Measurements from ENCODE around the gene CARS1.

The CARS1 gene

DNA sequence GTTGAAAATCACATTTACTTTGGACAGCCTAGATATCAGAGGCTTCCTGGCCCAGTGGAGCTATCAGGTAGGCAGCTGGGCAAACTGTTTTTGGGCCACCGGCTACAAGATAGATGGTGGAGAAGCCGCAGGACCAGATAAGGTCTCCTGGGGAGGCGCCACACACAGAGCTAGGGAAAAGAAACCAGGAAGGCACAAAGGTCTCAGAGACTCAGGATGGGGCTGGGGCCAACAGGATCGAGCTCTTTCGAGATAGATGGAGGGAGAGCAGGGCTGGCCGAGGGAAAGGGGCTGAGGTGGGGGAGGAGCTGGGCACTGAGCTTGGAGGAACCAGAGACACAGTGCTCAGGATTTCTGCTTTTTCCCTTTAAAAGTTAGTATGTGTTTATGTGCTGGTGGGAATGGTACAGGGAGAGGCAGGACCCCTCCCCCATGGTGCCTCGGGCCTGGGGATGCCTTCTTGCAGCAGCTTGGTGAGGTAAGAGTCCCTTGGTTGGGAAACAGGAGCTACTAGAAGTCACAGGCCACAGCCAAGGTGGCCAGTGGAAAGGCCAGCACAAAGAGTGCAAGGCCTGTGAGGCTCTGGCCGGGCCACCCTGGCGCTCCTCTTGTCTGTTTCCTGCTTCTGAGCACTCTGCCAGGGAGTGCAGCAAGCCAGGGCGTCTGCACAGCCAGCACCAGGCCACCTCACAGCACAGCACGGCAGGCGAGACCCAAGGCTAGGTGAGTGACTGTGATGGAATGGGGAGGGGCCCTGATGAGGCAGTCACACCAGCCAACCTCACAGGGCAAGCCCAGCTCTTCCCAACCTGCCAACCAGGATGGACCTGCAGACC is 53.6 kb downstream of the CARS1 start:
- in situ Hi-C loops (cut with MboI; ENCODE audit: low pct_unique_long_range_greater_than_20kb, low sequenced_read_pairs, unreplicated experiment) = no loop called here
- TF ChIP-seq, protein P1, sequence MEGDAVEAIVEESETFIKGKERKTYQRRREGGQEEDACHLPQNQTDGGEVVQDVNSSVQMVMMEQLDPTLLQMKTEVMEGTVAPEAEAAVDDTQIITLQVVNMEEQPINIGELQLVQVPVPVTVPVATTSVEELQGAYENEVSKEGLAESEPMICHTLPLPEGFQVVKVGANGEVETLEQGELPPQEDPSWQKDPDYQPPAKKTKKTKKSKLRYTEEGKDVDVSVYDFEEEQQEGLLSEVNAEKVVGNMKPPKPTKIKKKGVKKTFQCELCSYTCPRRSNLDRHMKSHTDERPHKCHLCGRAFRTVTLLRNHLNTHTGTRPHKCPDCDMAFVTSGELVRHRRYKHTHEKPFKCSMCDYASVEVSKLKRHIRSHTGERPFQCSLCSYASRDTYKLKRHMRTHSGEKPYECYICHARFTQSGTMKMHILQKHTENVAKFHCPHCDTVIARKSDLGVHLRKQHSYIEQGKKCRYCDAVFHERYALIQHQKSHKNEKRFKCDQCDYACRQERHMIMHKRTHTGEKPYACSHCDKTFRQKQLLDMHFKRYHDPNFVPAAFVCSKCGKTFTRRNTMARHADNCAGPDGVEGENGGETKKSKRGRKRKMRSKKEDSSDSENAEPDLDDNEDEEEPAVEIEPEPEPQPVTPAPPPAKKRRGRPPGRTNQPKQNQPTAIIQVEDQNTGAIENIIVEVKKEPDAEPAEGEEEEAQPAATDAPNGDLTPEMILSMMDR (IDR thresholded peaks at IDR 0.05; ENCODE audit: extremely low read depth, insufficient read depth, missing control alignments) = no peak
- no peak for DNase-seq (ENCODE audit: low spot score)

DNA sequence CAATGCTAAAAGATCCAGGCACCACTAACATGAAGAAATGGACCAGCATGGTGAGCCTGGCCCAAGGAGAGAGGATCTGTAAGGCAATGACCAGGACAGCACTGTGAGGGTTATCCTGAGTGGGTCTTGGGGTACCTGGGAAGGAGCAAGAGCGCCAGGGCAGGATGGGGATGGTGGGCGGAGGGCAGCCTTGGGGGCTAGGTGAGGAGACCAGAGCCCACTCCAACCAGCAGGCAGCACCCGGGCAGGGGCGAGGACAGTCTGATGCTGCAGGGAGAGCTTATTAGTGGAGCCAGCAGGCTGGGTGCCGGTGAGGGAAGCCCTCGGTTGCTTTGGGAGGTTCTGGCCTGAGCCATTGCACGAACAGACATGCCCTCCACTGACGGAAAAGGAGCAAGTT is 54.4 kb downstream of the CARS1 start:
- in situ Hi-C loops (cut with MboI; ENCODE audit: low pct_unique_long_range_greater_than_20kb, low sequenced_read_pairs, unreplicated experiment) = no loop called here
- TF ChIP-seq, protein P1 (IDR thresholded peaks at IDR 0.05; ENCODE audit: extremely low read depth, insufficient read depth, missing control alignments) = no peak

DNA sequence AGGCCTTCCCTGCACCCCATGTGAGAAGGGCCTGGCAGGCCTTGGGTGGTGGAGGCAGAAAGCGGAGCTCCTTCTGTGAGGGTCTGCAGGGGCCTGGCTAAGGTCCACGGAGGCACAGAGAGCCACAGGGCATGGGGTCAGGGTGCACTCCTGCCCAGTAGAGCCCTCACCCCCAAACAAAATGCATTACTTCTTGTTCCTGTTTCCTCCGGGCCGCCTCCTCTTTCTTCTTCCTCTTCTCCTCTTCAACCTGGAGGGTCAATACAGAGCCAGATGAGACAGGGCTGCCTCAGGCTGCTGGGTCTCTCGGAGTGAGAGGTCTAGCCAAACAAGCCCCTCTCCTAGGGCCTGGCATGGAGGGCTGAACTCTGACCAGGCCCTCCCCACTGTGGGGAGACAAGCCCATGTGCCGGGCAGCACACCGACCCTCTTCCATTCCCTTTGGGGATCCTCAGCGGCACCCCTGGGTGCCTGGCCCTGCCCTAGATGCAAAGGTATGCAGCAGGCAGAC is 54.8 kb downstream of the CARS1 start:
- DNase-seq (ENCODE audit: low spot score) = no peak
- in situ Hi-C loops (cut with MboI; ENCODE audit: low pct_unique_long_range_greater_than_20kb, low sequenced_read_pairs, unreplicated experiment) = no loop called here
- TF ChIP-seq, protein P1 (IDR thresholded peaks at IDR 0.05; ENCODE audit: extremely low read depth, insufficient read depth, missing control alignments) = no peak

More for the DNA sequence above, 54.4 kb downstream of the CARS1 start:
- no peak for DNase-seq (ENCODE audit: low spot score)

DNA sequence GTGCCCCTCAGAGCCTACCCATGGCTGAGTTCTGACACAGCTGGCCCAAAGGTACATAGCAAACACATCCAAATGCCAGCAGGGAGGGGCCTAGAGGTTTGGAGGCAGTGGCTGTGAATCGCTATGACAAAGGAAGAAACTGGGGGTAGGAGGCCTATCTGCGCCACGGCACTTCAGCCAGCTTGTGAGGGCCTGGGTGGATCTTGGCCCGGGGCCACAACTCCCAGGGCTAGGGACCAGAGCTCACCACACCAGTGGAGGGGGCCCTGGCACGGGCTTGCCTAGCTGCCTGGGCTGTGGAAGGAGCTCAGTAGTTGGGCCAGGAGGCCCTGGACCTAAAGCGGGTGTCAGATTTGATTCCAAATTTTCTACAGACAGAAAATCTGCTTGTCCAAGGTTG is 55.7 kb downstream of the CARS1 start:
- TF ChIP-seq, protein P1 (IDR thresholded peaks at IDR 0.05; ENCODE audit: extremely low read depth, insufficient read depth, missing control alignments) = no peak
- DNase-seq (ENCODE audit: low spot score) = no peak
- in situ Hi-C loops (cut with MboI; ENCODE audit: low pct_unique_long_range_greater_than_20kb, low sequenced_read_pairs, unreplicated experiment) = no loop called here

DNA sequence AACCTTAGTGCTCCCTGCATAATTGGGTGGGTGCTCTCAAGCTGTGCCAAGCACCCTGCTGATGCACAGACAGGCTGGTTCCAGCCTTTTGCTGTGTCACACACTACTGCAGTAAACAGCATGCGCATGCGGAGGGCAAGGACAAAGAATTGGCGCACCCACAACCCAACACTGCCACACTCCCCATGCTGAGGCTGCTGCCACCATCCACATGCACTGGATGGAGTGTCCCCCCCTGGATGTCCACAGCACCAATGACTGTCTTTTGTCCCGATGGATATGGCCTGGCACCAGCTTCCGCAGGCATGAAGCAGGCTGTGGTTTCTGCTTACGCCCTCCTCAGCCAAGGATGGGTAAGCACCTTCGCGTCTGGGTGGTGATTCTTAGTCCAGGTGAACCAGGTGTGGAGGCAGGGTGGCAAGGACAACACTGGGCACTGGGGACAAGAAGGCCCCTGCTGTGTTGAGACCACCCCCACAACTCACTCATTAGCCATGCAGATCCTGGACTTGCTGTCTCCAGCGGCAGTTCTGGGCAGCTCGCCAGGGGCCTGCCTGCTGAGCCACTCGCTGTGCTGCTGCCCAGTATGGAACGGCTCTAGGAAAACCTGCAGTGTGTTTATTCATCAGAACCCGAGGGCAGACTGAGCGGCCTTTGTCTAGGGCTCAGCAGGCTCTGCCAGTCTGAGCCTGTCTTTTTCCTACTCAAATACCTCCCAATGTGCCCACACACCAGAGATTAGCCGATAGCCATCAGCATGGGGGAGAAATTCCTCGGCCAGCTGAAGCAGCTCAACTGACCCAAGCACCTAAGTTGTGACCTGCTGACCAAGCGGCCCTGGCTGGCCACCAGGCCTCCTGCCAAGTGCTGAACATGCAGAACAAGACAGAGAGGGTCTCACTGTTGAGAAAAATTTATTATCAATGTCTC is 56.9 kb downstream of the CARS1 start:
- TF ChIP-seq, protein P1 (IDR thresholded peaks at IDR 0.05; ENCODE audit: extremely low read depth, insufficient read depth, missing control alignments) = no peak
- DNase-seq (ENCODE audit: low spot score) = no peak
- in situ Hi-C loops (cut with MboI; ENCODE audit: low pct_unique_long_range_greater_than_20kb, low sequenced_read_pairs, unreplicated experiment) = no loop called here

DNA sequence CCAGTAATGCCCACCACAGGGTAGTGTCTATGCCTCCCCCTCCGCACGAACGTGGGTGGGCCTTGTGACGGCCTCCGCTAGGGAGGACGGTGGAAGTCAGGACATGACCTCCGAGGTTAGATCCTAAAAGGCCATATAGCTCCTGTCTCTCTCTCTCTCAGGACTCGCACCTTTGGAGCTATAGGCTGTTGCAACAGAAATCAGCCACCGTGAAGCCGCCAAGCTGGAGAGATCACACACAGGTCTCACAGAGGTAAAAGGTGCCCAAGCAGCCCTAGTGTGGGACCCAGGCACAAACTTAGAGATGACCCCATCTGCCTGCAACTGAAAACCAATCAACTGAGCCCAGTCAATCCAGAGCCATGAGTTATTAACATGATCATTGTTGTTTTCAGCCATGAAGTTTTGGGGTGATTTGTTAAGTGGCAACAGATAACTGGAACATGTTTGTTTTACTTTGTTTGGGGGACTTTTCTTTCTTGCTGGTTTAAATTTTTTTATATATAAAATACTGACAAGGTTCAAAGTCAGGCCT is 57.7 kb downstream of the CARS1 start:
- DNase-seq (ENCODE audit: low spot score) = no peak
- in situ Hi-C loops (cut with MboI; ENCODE audit: low pct_unique_long_range_greater_than_20kb, low sequenced_read_pairs, unreplicated experiment) = no loop called here
- TF ChIP-seq, protein P1 (IDR thresholded peaks at IDR 0.05; ENCODE audit: extremely low read depth, insufficient read depth, missing control alignments) = no peak

Data from GM13977 (cell line).